Osteoblast (primary cell): ENCODE results near the gene IRF6. TPM values are rescaled to one million over a fixed set of nuclear protein-coding genes. Genes with fewer than 3 reads are reported as not detected.
A peak's percentile ranks its signal among the peaks of the same experiment; 100 is the strongest.

Source experiments
- DNase-seq: peaks from one replicate; pipeline ENCODE4 v3.0.0; 2011; ENCODE audit warnings: low spot score, mixed read lengths; ENCODE audit not compliant: insufficient read length; ENCODE audit errors: missing footprints
- H2AFZ ChIP-seq: 2 replicates; pipeline ENCODE4 v1.6.0; 2011; ENCODE audit warnings: mild to moderate bottlenecking, low read length
- H3K27ac ChIP-seq: 2 replicates; pipeline ENCODE4 v1.5.1; 2011; ENCODE audit warnings: mild to moderate bottlenecking, low read depth, low read length, moderate library complexity
- H3K27me3 ChIP-seq: 2 replicates; pipeline ENCODE4 v1.6.0; 2012; ENCODE audit warnings: mild to moderate bottlenecking, control low read depth, inconsistent platforms, low read length, moderate library complexity; ENCODE audit not compliant: insufficient read depth
- H3K36me3 ChIP-seq: 2 replicates; pipeline ENCODE4 v1.5.1; 2011; ENCODE audit warnings: mild to moderate bottlenecking, low read length, control low read depth, moderate library complexity; ENCODE audit not compliant: insufficient read depth
- H3K4me1 ChIP-seq: 2 replicates; pipeline ENCODE4 v1.5.1; 2011; ENCODE audit warnings: mild to moderate bottlenecking, low read length, control low read depth, moderate library complexity; ENCODE audit not compliant: insufficient read depth
- H3K4me2 ChIP-seq: 2 replicates; pipeline ENCODE4 v1.6.0; 2011; ENCODE audit warnings: mild to moderate bottlenecking, low read length; ENCODE audit not compliant: insufficient read depth
- H3K4me3 ChIP-seq: fragments of 200-600 bp; sonication (generic); 3 replicates; pipeline ENCODE4 v1.5.1; 2012; ENCODE audit warnings: mild to moderate bottlenecking, low read length, inconsistent platforms; ENCODE audit not compliant: insufficient read depth
- H3K79me2 ChIP-seq: 2 replicates; pipeline ENCODE4 v1.6.0; 2012; ENCODE audit warnings: mild to moderate bottlenecking, low read length, control low read depth, inconsistent platforms; ENCODE audit not compliant: insufficient read depth
- H3K9me3 ChIP-seq: 2 replicates; pipeline ENCODE4 v1.5.1; 2011; ENCODE audit warnings: low read depth, low read length, control low read depth
- H4K20me1 ChIP-seq: 2 replicates; pipeline ENCODE4 v1.6.0; 2012; ENCODE audit warnings: mild to moderate bottlenecking, low read length, control low read depth; ENCODE audit not compliant: insufficient read depth
- total RNA-seq: library from RNA; depleted of rRNA; stranded (reverse); fragments of >200 nt; gene quantifications from 2 replicates; pipeline ENCODE4 v1.2.3, GENCODE V29; 2012
- TF ChIP-seq, protein P1 (sequence below): IDR thresholded peaks from 2 replicates; pipeline ENCODE4 v1.5.1; 2011; ENCODE audit warnings: mild to moderate bottlenecking, low read depth, low read length, moderate library complexity; ENCODE audit errors: extremely low read depth

The IRF6 gene
- total RNA-seq, 1 donor, result 0.72 TPM

DNA sequence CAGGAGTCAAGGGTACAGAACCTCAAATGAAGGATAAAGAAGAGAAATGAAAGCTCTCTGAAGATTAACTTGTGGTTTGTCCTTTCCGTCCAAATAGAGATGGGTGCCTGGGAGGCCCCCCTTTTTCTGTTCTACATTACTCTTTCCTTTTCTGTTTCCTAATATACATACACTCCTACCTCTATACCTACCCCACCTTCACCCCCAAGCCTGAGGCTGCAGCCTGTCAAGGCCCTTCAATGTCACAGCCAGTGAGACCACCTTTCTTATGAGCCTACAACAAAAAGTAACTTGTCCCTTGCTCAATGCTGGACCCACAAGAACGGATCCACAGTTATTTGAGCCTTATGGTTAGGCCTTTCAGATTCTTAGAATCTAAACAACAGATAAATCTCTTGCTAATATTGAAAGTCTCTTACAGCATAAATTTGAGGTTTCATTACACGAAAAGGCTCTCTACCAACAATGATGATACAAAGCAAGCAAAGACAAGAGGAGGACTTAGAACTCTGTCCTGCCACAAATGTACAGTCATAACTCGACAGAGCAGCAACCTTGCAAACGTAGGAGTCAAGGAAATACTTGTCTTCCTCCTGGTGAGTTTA is 54.2 kb downstream of the IRF6 start:
- Histone ChIP-seq H3K9me3 (no peaks in the 10 kb centered on the region), H2AFZ (peak overlapping the region; percentile 25), H3K4me1 (peaks cover 6% of the 10 kb centered on the region), H3K4me3 (no peak overlapping the region), H3K27ac (no peak overlapping the region), H3K79me2 (no peaks in the 10 kb centered on the region), H3K36me3 (no peaks in the 10 kb centered on the region), H4K20me1 (no peaks in the 10 kb centered on the region), H3K27me3 (no peaks in the 10 kb centered on the region), H3K4me2 (no peak overlapping the region)
- DNase-seq, result no peak
- TF ChIP-seq, protein P1, sequence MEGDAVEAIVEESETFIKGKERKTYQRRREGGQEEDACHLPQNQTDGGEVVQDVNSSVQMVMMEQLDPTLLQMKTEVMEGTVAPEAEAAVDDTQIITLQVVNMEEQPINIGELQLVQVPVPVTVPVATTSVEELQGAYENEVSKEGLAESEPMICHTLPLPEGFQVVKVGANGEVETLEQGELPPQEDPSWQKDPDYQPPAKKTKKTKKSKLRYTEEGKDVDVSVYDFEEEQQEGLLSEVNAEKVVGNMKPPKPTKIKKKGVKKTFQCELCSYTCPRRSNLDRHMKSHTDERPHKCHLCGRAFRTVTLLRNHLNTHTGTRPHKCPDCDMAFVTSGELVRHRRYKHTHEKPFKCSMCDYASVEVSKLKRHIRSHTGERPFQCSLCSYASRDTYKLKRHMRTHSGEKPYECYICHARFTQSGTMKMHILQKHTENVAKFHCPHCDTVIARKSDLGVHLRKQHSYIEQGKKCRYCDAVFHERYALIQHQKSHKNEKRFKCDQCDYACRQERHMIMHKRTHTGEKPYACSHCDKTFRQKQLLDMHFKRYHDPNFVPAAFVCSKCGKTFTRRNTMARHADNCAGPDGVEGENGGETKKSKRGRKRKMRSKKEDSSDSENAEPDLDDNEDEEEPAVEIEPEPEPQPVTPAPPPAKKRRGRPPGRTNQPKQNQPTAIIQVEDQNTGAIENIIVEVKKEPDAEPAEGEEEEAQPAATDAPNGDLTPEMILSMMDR, result no peak

DNA sequence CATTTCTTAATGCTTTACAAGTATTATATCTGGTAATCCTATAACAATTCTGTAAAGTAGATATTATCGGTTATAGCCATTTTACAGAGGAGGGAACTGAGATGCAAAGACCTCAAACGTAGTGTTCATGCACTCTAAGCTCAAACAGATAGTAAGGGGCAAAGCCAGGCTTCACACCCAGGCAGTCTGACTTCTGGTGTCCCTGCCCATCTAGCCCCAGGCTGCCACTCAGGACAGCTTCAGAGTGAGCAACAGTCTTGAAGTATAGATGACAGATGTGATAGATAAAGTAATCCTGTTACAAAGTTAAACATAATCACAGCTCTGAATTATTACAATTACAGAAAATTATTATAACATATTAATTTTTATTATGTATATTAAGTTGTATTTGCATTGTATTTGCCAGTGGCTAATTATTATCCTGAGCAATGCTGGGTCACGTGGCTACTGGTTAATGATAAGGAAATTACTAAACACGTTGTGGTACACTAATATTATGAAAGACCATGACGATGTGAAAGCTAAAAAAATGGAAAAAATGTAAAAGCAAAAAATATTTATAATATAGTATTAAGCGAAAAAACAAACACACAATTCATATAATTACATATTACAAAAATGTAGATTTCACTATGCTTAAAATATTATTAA is 56.1 kb downstream of the IRF6 start:
- TF ChIP-seq, protein P1, result no peak
- Histone ChIP-seq H3K36me3 (no peaks in the 10 kb centered on the region), H3K27ac (no peak overlapping the region)

GRCh38 chr1:209749205-209749604 is 56.7 kb downstream of the IRF6 start:
- H3K27me3 ChIP-seq, result no peaks in the 10 kb centered on the region
- H3K27ac ChIP-seq, result no peak overlapping the region
- TF ChIP-seq, protein P1, result no peak
- DNase-seq, result no peak
- no peaks in the 10 kb centered on the region for H3K36me3 ChIP-seq
- no peaks in the 10 kb centered on the region for H4K20me1 ChIP-seq
- no peaks in the 10 kb centered on the region for H3K9me3 ChIP-seq
- no peak overlapping the region for H3K4me2 ChIP-seq
- H3K4me3 ChIP-seq, result no peak overlapping the region
- H3K4me1 ChIP-seq, result peaks cover 6% of the 10 kb centered on the region
- no peak overlapping the region for H2AFZ ChIP-seq
- H3K79me2 ChIP-seq, result no peaks in the 10 kb centered on the region

More for the DNA sequence above, 56.1 kb downstream of the IRF6 start:
- H3K27me3 ChIP-seq, result no peaks in the 10 kb centered on the region
- H4K20me1 ChIP-seq, result no peaks in the 10 kb centered on the region
- no peak for DNase-seq
- no peak overlapping the region for H3K4me3 ChIP-seq
- H2AFZ ChIP-seq, result no peak overlapping the region
- no peaks in the 10 kb centered on the region for H3K79me2 ChIP-seq
- peaks cover 6% of the 10 kb centered on the region for H3K4me1 ChIP-seq
- no peak overlapping the region for H3K4me2 ChIP-seq
- H3K9me3 ChIP-seq, result no peaks in the 10 kb centered on the region

GRCh38 chr1:209748620-209749019 is 57.3 kb downstream of the IRF6 start:
- Histone ChIP-seq H3K27ac (no peak overlapping the region), H3K4me3 (no peak overlapping the region), H3K27me3 (no peaks in the 10 kb centered on the region), H3K79me2 (no peaks in the 10 kb centered on the region), H3K36me3 (no peaks in the 10 kb centered on the region), H3K4me1 (peaks cover 7% of the 10 kb centered on the region), H2AFZ (peak overlapping the region; percentile 26), H3K9me3 (no peaks in the 10 kb centered on the region), H4K20me1 (no peaks in the 10 kb centered on the region), H3K4me2 (no peak overlapping the region)
- TF ChIP-seq, protein P1, result no peak
- DNase-seq, result peak; percentile 41
